HG02678 (cell line): Measurements from ENCODE around the gene VEGFB.
A peak's percentile ranks its signal among the peaks of the same experiment; 100 is the strongest.

Experiments used
- ATAC-seq: cut with Tn5 transposase; IDR thresholded peaks from one replicate; pipeline ENCODE4 v1.9.1; 2021; ENCODE audit warnings: mild to moderate bottlenecking, moderate library complexity; ENCODE audit not compliant: unreplicated experiment

The VEGFB gene

DNA sequence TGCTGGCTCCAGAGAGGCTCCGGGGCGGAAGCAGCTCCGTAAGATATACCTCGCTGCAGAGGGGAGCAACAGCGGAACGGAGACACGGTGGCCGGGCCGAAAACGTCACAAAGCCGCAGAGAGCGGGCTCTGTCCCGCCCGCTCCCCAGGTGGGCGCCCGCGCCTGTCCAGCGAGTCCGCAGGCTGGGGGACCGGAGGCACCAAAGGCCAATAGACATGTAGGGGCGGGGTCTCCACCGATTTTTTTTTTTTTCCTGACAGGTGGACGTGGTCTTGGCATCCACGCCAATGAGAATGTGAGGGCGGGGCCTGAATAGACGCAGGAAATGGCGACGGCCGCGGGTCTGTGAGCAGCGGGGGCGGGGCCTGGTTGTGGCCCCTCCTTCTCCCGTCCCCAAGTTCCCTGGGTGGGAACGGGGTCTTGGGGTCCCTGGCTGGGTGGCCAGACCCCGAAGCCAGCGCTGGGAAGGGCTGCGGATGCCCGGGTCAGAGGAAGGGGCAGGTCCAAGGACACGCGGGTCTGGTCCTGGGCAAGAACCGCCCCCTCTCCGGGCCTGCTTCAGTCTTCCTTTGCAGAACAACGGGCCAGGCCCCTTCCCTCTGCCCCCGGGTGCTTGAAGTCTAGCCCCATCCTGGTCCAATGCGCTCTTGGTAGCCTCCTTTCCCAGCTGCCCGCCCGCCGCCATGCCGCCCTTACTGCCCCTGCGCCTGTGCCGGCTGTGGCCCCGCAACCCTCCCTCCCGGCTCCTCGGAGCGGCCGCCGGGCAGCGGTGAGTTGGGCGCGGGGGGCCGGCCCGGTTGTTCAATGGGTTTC is 4.0 kb upstream of the VEGFB start, which contains the start of gene DNAJC4:
DNAJC4 (plus strand) TSS at position 378 of the 814 bp plus-strand sequence; CDS start at position 685, 307 bp downstream.
- ATAC-seq = peak; percentile 49

DNA sequence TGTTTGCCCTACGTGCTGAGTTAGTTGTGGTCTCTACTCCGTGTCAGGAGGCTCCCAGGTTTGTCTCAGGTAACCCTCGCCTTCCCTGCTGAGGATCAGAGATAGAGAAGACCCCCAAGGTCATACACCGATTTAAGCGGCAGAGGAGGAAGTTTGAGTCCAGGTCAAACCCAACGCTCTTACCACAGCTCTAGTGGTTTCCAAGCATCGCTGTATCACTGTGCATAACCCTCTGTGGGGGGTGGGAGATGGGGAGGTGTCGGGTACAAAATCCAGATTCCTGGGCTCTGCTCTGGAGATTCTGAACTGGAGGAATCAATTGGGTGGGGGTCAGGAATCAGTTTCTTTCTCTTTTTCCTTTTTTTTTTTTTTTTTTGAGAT is 3.4 kb upstream of the VEGFB start:
- ATAC-seq = no peak

DNA sequence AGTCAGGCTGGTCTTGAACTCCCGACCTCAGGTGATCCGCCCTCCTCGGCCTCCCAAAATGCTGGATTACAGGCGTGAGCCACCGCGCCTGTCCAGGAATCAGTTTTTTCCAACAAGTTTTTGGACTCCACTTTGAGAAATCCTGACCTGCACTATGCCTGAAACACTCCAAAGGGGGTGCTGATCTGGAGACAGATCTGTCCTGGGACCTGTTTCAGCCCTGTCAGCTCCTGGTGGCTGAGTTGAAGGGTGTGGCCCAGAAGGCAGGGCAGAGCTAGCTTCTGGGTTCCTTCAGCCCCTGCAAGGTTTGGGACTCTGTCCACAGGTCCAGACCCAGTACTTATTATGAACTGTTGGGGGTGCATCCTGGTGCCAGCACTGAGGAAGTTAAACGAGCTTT is 2.8 kb upstream of the VEGFB start:
- ATAC-seq = no peak

DNA sequence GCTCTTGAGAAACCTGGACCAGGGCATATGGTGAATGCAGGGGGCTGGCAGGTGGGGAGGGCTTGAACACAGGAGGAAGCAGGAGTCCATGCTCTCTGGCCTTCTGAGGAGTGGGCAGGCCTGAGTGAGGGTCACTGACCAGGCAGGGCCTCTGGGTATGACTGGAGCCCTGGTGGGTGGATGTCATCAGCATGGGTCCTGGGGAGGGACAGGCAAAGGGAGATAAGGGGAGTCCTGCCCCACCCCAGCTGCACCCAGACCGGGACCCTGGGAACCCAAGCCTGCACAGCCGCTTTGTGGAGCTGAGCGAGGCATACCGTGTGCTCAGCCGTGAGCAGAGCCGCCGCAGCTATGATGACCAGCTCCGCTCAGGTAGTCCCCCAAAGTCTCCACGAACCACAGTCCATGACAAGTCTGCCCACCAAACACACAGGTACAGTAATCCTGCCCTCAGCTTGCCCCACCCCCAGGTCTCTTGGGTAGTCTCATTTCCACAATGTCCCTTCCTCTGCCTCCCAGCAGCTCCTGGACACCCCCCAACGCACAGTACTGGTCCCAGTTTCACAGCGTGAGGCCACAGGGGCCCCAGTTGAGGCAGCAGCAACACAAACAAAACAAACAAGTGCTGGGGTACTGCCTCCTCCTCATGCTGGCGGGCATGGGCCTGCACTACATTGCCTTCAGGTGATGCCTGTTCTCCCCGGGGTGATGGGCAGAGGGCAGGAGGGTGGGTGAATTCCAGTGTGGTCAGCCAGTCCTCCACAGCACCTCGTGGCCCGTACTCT is 2.0 kb upstream of the VEGFB start:
- no peak for ATAC-seq

DNA sequence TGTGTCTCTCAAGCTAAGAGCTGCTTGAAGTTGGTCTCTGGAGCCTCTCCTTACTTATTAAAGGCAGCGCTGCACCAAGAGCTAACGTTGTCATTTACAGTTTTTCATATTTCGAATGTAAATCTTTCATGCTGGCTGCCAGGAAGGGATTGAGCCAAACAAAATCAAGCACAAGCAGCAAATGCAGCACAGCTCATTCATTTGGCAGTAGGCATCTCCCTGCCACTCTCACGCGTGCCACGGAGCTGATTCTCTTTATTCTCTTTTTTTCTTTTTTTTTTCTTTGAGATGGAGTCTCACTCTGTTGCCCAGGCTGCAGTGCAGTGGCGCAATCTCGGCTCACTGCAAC is 1.4 kb upstream of the VEGFB start:
- ATAC-seq = no peak

DNA sequence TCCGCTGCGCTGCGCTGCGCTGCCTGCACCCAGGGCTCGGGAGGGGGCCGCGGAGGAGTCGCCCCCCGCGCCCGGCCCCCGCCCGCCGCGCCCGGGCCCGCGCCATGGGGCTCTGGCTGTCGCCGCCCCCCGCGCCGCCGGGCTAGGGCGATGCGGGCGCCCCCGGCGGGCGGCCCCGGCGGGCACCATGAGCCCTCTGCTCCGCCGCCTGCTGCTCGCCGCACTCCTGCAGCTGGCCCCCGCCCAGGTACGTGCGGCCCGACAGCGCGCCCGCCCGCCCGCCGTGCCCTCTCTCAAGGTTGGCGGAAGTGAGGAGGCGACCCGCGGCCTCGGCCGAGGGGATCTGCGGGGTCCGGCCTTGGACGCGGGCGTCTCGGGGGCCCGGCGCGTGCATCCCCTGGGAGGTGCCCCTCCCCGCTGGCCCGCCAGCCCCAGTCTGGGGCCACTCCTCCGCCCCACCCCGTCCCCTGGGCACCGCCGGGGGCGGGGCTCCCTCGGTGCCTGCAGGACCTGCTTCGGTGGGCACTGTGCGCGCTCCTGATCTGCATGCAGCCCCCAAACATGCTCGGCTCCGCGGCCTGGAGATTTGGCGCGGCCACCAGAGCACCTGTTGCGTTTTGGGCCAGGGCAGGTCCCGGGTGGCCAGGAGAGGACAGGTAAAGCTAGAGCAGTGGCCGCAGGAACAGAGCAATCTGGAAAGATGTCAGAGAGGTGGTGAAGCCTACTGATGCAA is 429 bp downstream of the VEGFB start:
- peak; percentile 29 for ATAC-seq

DNA sequence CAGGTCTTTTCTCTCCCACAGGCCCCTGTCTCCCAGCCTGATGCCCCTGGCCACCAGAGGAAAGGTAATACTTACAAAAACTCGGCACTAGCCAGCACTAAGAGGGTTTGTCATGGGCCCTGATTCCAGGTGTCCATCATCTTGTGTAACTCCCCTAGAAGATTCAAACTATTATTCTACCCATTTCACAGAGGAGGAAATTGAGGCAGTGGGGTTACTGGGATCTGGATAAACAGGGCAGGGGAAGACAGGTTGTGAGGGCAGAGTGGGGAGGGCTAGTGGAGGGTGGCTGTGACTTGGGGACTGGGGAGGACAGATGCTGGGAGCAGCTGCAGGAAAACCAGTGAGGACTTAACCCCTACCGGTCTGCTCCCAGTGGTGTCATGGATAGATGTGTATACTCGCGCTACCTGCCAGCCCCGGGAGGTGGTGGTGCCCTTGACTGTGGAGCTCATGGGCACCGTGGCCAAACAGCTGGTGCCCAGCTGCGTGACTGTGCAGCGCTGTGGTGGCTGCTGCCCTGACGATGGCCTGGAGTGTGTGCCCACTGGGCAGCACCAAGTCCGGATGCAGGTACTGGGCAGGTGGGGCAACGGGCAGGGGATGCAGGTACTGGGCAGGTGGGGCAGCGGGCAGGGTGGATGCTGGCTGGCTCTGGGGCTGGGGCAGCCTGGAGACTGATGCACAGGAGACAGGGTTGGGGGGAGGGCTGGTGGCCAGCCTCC is 1.2 kb downstream of the VEGFB start:
- no peak for ATAC-seq

DNA sequence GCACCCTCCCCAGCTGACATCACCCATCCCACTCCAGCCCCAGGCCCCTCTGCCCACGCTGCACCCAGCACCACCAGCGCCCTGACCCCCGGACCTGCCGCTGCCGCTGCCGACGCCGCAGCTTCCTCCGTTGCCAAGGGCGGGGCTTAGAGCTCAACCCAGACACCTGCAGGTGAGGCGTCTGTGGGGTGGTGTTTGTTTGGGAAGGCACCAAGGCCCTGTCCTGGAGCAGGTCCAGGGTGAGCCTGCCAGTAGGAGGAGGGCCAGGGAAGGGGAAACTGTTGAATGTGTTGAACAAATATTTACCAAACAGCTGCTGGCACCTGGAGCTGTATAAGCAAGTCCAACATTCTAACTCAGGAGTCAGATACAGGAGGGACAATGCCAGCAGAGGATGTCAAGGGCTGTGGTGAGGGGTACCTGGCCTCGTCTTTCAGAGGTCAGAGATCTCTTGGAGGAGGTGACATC is 3.1 kb downstream of the VEGFB start:
- no peak for ATAC-seq

DNA sequence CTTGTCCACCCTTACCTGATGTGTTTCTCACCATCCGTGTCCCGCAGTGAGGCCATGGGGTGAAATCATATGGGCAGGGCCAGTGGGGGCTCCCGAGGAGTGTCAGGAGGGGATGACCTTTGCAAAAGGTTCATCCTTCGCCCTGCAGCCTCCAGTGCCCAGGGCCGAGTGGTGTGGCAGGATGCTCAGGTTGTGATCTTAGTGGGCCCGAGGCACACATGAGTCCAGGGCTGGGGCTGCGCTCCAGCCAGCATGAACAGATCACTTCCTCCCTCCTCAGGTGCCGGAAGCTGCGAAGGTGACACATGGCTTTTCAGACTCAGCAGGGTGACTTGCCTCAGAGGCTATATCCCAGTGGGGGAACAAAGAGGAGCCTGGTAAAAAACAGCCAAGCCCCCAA is 3.7 kb downstream of the VEGFB start:
- no peak for ATAC-seq

DNA sequence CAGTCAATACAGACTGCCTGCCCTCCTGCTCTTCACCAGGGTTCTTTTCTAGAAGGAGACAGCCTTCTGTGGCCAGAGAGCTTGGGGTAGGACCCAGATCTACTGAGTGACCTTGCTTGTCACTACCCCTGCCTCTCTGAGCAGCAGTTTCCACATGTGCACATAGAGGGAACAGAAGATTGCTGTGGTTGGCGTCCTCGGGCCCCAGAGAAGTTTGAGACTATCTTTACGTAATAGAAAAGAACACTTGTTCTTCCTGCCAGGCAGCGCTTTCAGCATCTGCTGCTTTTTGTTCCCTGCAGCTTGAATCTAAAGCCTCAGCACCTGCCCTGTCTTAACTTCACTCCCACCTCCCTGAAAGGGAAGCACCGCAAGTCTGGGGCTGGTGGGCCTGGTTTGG is 4.6 kb downstream of the VEGFB start:
- ATAC-seq = no peak

DNA sequence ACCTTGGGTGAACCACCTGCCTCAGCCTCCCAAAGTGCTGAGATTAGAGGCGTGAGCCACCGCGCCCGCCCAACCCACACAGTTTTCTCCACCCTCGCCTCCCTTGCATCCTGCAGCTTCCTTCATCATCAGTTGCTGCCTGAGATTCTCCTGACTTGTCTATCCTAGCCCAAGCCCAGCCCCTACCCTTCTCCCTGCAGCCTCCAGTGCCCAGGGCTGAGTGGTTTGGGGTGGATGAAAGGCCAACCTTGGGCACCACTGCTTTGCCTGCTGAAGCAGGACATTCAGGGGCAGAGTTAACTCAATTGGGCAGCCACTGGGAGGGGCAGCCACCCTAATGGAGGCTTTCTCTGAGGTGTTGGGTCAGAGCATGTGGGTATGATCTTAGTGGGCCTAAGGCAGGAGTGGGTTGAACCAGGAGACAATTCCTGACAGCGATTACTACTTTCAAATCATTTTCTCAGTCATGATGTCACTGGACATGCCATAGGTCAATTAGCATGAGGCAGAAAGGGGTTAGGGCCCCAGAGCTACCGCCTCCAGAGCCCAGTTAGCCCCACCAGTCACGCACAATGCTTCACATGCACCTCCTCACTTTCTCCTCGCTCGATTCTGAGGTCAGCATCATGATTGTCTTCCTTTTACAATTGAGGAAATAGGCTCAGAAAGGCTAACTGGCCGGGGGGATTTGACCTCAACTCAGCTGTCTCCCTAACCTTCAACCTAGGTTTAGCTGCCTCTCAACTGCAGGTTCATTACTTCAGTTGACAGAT is 5.5 kb downstream of the VEGFB start:
- no peak for ATAC-seq

DNA sequence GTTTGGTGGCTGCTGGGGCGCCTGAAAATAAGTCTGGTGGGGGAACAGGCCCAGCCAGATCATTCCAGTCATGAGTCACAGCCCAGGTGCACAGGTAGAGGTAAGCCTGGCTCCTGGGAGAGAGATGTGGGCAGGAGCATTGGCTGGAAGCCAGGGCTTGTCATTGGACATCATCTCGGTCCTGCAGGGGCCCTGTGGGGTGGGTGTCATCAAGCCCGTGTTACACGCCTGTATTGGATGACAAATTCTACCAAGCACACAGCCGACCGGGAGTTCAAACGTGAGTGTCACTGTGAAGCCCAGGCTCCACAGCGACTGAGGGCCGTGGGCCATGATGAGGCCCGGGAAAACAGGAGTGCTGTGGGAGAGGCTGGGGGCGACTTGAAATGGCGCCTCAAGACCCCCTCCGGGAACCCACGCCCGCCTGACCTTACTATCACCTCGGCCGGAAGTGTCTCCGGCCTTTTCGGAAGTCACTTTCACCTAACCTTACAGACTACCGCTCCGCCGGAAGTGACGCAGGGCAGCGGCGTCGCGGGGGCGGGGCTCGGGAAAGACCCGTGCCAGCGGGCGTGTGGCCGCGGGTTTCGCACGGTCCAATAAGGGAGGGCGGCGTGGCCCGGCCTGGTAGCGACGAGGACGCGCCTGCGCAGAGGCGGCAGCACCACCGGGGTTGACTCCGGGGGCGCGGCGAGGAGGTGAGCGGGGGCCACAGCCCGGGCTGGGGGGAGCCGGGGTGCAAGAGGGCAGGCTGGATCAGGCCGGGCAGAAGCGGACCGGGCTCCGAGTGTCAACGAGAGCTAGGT is 6.3 kb downstream of the VEGFB start, which contains the start of gene FKBP2:
FKBP2 (plus strand) TSS at position 661 of the 806 bp plus-strand sequence. CDS start 1,293 bp downstream, outside the sequence.
- peak; percentile 52 for ATAC-seq

DNA sequence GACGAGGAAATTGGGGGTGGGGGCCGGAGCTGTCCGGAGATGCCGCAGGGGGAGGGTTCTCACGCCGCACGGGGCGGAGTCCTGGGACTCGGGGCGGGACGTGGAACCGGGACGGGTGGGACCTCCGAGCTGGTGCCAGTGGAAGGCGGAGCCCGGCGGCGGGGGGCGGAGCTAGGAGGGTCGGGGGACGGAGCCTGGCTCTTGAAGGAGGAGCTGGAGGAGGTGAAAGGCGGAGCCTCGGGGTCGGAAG is 6.8 kb downstream of the VEGFB start:
- ATAC-seq = peak; percentile 67

DNA sequence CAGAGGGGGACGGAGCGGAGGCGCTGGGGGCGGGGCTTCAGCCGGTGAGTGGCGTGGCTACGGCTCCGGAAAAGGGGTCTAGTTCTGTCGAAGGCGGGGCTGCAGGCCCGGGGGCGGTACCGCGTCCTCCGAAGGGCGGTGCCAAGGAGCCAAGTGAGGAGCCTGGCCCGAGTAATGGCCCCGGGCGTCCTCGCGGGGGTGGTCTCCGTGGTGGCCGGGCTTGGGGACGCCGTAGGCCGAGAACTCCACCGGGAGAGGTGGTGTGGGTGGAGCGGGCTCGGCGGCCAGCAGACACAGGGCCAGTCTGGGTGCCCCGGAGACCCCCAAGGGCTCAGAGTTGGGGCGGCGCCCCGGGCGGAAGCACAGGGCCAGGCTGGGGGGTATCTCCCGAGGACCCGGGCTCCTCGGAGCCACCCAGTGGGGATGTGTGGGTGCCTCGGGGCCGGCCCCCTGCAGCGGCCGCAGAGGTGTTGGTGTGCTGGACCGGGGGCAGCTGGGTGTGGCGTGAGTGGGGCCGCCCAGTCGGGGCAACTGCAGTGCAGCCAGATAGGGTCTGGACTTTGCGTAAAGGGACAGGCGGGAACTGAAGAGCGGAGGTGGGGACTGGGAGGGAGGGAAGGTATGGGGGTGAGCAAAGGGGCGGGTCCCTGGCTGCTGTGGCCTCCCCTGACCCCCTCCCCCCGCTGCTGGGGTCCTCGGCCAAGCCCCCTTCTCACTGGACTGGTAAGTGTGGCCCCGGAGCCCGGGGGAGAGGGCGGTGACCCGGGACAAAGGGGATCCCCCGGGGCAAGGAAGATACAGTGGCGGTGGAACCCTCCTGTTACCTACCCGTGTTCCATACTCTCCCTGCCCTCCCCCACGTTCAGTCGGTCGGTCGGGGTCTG is 7.3 kb downstream of the VEGFB start:
- ATAC-seq = peak; percentile 65

DNA sequence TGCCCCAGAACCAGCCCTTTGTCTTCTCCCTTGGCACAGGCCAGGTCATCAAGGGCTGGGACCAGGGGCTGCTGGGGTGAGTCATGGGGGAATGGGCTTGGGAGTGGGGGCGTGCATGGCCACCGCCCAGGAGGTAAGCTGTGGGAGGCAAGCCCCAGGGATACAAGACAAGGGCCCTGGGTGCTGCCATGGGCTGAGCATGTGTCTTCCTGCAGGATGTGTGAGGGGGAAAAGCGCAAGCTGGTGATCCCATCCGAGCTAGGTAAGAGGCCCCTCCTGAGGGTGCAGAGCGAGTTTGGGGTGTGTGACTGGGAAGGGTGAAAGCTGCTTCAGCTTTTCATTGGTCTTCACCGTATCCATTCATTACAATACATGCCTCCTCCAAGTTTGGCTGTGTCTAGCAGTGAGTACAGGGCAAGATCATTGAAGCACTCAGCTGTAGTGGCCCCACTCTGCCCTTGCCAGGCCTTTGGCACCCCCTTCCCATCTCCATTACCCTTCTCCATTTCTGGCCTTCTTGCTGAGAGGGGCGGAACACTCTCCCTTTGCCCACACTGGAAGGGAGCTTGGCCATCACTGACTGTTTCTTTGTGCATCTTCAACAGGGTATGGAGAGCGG is 9.0 kb downstream of the VEGFB start:
- no peak for ATAC-seq

DNA sequence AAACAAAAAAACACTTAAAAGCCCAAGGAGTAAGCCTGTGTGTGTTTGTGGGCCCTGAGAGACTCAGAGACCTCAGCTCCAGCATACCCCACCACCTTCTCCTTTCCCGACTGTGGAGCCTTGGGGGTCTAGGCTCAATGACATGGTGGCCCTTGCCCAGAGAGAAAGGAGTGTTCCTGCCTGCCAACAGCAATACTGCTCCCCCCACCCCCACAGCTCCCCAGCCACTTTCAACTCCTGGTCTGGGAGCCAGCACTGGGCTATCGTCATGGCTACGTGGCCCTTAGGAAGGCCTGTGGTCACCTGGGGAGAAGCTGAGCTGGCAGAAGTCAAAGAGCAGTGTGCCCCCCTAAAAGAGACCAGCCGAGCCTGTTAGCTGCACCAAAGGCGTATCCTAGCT is 9.7 kb downstream of the VEGFB start:
- ATAC-seq = no peak

DNA sequence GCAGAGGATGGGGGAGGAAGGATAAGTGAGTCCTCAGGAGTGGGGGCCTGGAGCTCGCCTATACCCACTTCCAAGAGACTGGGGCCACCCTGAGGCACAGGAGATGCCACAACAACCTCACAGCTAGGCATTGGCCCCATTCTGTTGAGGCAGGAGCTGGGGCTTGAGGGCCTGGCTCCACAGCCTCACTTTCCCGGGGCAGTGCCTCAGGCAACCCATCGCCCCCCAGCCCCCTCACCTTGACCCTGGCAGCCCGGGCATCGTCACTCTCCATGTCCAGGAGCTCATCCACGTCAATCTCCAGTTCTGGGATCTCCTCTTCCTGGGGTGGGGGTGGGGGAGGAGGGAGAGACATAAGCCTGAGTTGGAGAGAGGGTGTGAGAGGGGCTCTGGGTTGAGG is 10.6 kb downstream of the VEGFB start:
- ATAC-seq = no peak

DNA sequence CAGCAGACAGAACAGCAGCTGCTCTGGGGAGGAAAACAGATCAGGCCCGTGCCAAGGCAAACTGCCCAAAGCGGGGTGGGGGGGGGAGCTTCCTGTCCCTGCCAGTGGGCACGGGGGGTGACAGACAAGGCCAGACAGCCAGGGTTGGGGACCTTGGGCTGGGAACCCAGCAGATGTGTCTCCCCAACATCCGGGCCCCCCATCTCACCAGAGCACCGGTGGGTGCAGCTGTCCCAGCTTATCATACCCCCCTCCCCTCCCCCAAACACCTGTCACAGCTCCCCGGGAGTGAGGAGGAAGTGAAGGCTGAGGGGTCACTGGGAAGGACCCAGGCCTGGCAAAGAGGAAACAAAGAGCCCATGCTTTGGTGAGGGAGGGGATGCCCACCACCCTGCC is 11.0 kb downstream of the VEGFB start:
- no peak for ATAC-seq
